ENCODE measurements around the gene MKI67.

The MKI67 gene

DNA sequence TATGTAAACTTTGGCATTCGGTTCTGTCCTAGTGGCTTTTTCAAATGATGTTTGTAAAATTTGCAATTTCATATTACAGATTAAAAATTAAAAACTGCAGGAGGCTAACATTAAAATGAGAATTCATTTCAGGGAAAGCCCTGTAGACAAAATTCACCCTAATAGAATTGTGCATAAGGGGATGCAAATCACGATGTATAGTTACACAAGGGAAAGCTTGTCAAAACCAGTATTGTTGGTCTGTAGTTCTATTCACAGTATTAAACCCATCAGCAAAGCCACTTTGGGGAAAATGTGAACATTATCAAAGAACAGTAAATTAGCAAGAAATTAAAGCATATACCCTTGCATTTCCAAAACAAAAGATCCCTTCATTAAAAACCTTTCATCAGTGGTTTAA is 39.9 kb upstream of the MKI67 start:
- H2BK12ac ChIP-seq (ENCODE audit: low read length): no peak overlapping the region
- H2BK5ac ChIP-seq (ENCODE audit: low read length): no peak overlapping the region
- H3K18ac ChIP-seq (ENCODE audit: low read length): no peak overlapping the region
- no peak overlapping the region for H3K27ac ChIP-seq (replicated peaks; ENCODE audit: low read length)
- no peak overlapping the region for H2BK15ac ChIP-seq (ENCODE audit: low read length)
- no peaks in the 10 kb centered on the region for H3K36me3 ChIP-seq (replicated peaks in 1 of 2; ENCODE audit: control insufficient read depth in 2 of 2, insufficient read depth in 2 of 2, low read length in 2 of 2)
- WGBS, 2 donors (ENCODE audit: extremely low coverage in 2 of 2, insufficient read length in 2 of 2, insufficient replicate concordance in 1 of 2): no CpG with 5 or more reads among the region's 2 CpGs
- H3K79me1 ChIP-seq (ENCODE audit: low read depth, low read length): no peaks in the 10 kb centered on the region
- H3K14ac ChIP-seq (ENCODE audit: low read length): no peak overlapping the region
- H3K27me3 ChIP-seq (ENCODE audit: control insufficient read depth in 3 of 3, insufficient read depth in 3 of 3, low read depth in 1 of 3, low read length in 3 of 3): peaks cover 0 to 14% (median 0%) of the 10 kb centered on the region in 3 experiments
- no peak overlapping the region for H4K91ac ChIP-seq (ENCODE audit: low read depth, low read length, poor library complexity)
- H3K4me3 ChIP-seq (ENCODE audit: low read length in 2 of 2): no peak overlapping the region
- H3K4ac ChIP-seq (ENCODE audit: low read length): no peak overlapping the region
- no peak overlapping the region for H2AK5ac ChIP-seq (ENCODE audit: low read depth, low read length)
- H3K9me3 ChIP-seq (replicated peaks in 1 of 2; ENCODE audit: control insufficient read depth in 2 of 2, insufficient read depth in 1 of 2, low read depth in 1 of 2, low read length in 2 of 2): peaks cover 0 to 2% of the 10 kb centered on the region in 2 donors
- H3K4me1 ChIP-seq (ENCODE audit: control insufficient read depth in 2 of 2, insufficient read depth in 1 of 2, low read depth in 1 of 2, low read length in 2 of 2): peaks cover 4 to 7% of the 10 kb centered on the region in 2 donors
- H3K23ac ChIP-seq (ENCODE audit: low read depth, low read length, poor library complexity): no peak overlapping the region
- no peak overlapping the region for H4K8ac ChIP-seq (ENCODE audit: low read depth, low read length)
- H2BK120ac ChIP-seq (ENCODE audit: low read depth, low read length): no peak overlapping the region
- H3K9ac ChIP-seq (ENCODE audit: low read depth, low read length, poor library complexity): no peak overlapping the region
- H2AFZ ChIP-seq (ENCODE audit: low read length): no peak overlapping the region
- no peak for DNase-seq (ENCODE audit: low spot score)
- H3K4me2 ChIP-seq (ENCODE audit: insufficient read depth, low read length, poor library complexity, severe bottlenecking): no peak overlapping the region

DNA sequence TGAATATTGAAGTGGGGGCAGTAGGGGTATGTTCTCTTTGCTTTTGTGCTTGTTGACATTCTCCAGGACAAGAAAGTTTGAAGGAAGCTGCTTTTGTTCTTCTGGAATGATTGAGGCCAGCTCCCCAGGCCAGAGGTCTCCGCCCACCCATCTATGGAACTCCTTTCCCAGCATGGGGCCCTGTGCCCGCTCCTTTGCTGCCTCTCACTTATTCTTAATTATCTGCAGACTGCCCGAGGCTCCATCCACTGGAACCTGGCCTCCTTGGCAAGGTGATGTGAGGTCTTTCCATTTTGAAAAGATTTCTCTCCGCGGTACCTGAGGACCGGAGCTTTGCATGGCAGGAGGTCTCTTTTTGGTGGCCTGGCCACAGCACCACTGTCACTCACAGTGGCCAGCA is 39.3 kb upstream of the MKI67 start:
- H3K4me2 ChIP-seq (ENCODE audit: insufficient read depth, low read length, poor library complexity, severe bottlenecking): no peak overlapping the region
- H3K14ac ChIP-seq (ENCODE audit: low read length): no peak overlapping the region
- H4K91ac ChIP-seq (ENCODE audit: low read depth, low read length, poor library complexity): no peak overlapping the region
- H3K23ac ChIP-seq (ENCODE audit: low read depth, low read length, poor library complexity): no peak overlapping the region
- no peak overlapping the region for H2BK120ac ChIP-seq (ENCODE audit: low read depth, low read length)
- H2BK15ac ChIP-seq (ENCODE audit: low read length): no peak overlapping the region
- H3K4ac ChIP-seq (ENCODE audit: low read length): no peak overlapping the region
- no CpG with 5 or more reads among the region's 6 CpGs for WGBS, 2 donors (ENCODE audit: extremely low coverage in 2 of 2, insufficient read length in 2 of 2, insufficient replicate concordance in 1 of 2)
- no peak overlapping the region for H2AK5ac ChIP-seq (ENCODE audit: low read depth, low read length)
- no peak overlapping the region for H2AFZ ChIP-seq (ENCODE audit: low read length)
- no peak for DNase-seq (ENCODE audit: low spot score)
- no peak overlapping the region for H3K4me3 ChIP-seq (ENCODE audit: low read length in 2 of 2)
- no peak overlapping the region for H2BK5ac ChIP-seq (ENCODE audit: low read length)
- H2BK12ac ChIP-seq (ENCODE audit: low read length): no peak overlapping the region
- no peak overlapping the region for H3K9ac ChIP-seq (ENCODE audit: low read depth, low read length, poor library complexity)
- peaks cover 0 to 2% of the 10 kb centered on the region in 2 donors for H3K9me3 ChIP-seq (replicated peaks in 1 of 2; ENCODE audit: control insufficient read depth in 2 of 2, insufficient read depth in 1 of 2, low read depth in 1 of 2, low read length in 2 of 2)
- peaks cover 0 to 14% (median 0%) of the 10 kb centered on the region in 3 experiments for H3K27me3 ChIP-seq (ENCODE audit: control insufficient read depth in 3 of 3, insufficient read depth in 3 of 3, low read depth in 1 of 3, low read length in 3 of 3)
- no peaks in the 10 kb centered on the region for H3K79me1 ChIP-seq (ENCODE audit: low read depth, low read length)
- no peak overlapping the region for H3K27ac ChIP-seq (replicated peaks; ENCODE audit: low read length)
- no peaks in the 10 kb centered on the region for H3K36me3 ChIP-seq (replicated peaks in 1 of 2; ENCODE audit: control insufficient read depth in 2 of 2, insufficient read depth in 2 of 2, low read length in 2 of 2)
- H3K4me1 ChIP-seq (ENCODE audit: control insufficient read depth in 2 of 2, insufficient read depth in 1 of 2, low read depth in 1 of 2, low read length in 2 of 2): peaks cover 4 to 7% of the 10 kb centered on the region in 2 donors
- peak overlapping the region; percentile 31 for H3K18ac ChIP-seq (ENCODE audit: low read length)
- H4K8ac ChIP-seq (ENCODE audit: low read depth, low read length): no peak overlapping the region

- Histone ChIP-seq H2AFZ (ENCODE audit: low read length) (no peak overlapping the region), H3K27me3 (ENCODE audit: control insufficient read depth in 3 of 3, insufficient read depth in 3 of 3, low read depth in 1 of 3, low read length in 3 of 3) (peaks cover 0 to 14% (median 0%) of the 10 kb centered on the region in 3 experiments), H4K8ac (ENCODE audit: low read depth, low read length) (no peak overlapping the region), H3K27ac (replicated peaks; ENCODE audit: low read length) (no peak overlapping the region), H3K79me1 (ENCODE audit: low read depth, low read length) (no peaks in the 10 kb centered on the region), H3K14ac (ENCODE audit: low read length) (no peak overlapping the region), H3K4me3 (ENCODE audit: low read length in 2 of 2) (no peak overlapping the region), H2BK120ac (ENCODE audit: low read depth, low read length) (no peak overlapping the region), H2BK12ac (ENCODE audit: low read length) (no peak overlapping the region), H3K23ac (ENCODE audit: low read depth, low read length, poor library complexity) (no peak overlapping the region), H2BK5ac (ENCODE audit: low read length) (no peak overlapping the region), H3K4ac (ENCODE audit: low read length) (no peak overlapping the region), H3K9me3 (replicated peaks in 1 of 2; ENCODE audit: control insufficient read depth in 2 of 2, insufficient read depth in 1 of 2, low read depth in 1 of 2, low read length in 2 of 2) (peaks cover 0 to 2% of the 10 kb centered on the region in 2 donors), H3K36me3 (replicated peaks in 1 of 2; ENCODE audit: control insufficient read depth in 2 of 2, insufficient read depth in 2 of 2, low read length in 2 of 2) (no peaks in the 10 kb centered on the region), H2AK5ac (ENCODE audit: low read depth, low read length) (no peak overlapping the region), H4K91ac (ENCODE audit: low read depth, low read length, poor library complexity) (no peak overlapping the region), H2BK15ac (ENCODE audit: low read length) (no peak overlapping the region), H3K18ac (ENCODE audit: low read length) (no peak overlapping the region), H3K4me1 (ENCODE audit: control insufficient read depth in 2 of 2, insufficient read depth in 1 of 2, low read depth in 1 of 2, low read length in 2 of 2) (peaks cover 4% of the 10 kb centered on the region in 2 donors), H3K9ac (ENCODE audit: low read depth, low read length, poor library complexity) (no peak overlapping the region), H3K4me2 (ENCODE audit: insufficient read depth, low read length, poor library complexity, severe bottlenecking) (no peak overlapping the region)
- DNase-seq (ENCODE audit: low spot score): no peak
- no CpG with 5 or more reads among the region's 5 CpGs for WGBS, 2 donors (ENCODE audit: extremely low coverage in 2 of 2, insufficient read length in 2 of 2, insufficient replicate concordance in 1 of 2)
Observed at GRCh38 chr10:128163701-128164100, 37.5 kb upstream of the MKI67 start.

GRCh38 chr10:128161031-128161430 is 34.8 kb upstream of the MKI67 start:
- H2BK15ac ChIP-seq (ENCODE audit: low read length): no peak overlapping the region

More at GRCh38 chr10:128161031-128161430, 34.8 kb upstream of the MKI67 start:
- Histone ChIP-seq H3K36me3 (replicated peaks in 1 of 2; ENCODE audit: control insufficient read depth in 2 of 2, insufficient read depth in 2 of 2, low read length in 2 of 2) (no peaks in the 10 kb centered on the region), H3K9me3 (replicated peaks in 1 of 2; ENCODE audit: control insufficient read depth in 2 of 2, insufficient read depth in 1 of 2, low read depth in 1 of 2, low read length in 2 of 2) (no peaks in the 10 kb centered on the region), H3K4me1 (ENCODE audit: control insufficient read depth in 2 of 2, insufficient read depth in 1 of 2, low read depth in 1 of 2, low read length in 2 of 2) (peaks cover 0 to 4% of the 10 kb centered on the region in 2 donors), H3K4me3 (ENCODE audit: low read length in 2 of 2) (no peak overlapping the region), H3K14ac (ENCODE audit: low read length) (no peak overlapping the region), H4K8ac (ENCODE audit: low read depth, low read length) (no peak overlapping the region), H2BK120ac (ENCODE audit: low read depth, low read length) (no peak overlapping the region), H3K4me2 (ENCODE audit: insufficient read depth, low read length, poor library complexity, severe bottlenecking) (no peak overlapping the region), H3K9ac (ENCODE audit: low read depth, low read length, poor library complexity) (no peak overlapping the region), H3K23ac (ENCODE audit: low read depth, low read length, poor library complexity) (no peak overlapping the region), H4K91ac (ENCODE audit: low read depth, low read length, poor library complexity) (no peak overlapping the region), H3K27ac (replicated peaks; ENCODE audit: low read length) (no peak overlapping the region), H2BK12ac (ENCODE audit: low read length) (no peak overlapping the region), H2AK5ac (ENCODE audit: low read depth, low read length) (no peak overlapping the region), H3K27me3 (ENCODE audit: control insufficient read depth in 3 of 3, insufficient read depth in 3 of 3, low read depth in 1 of 3, low read length in 3 of 3) (peaks cover 0 to 24% (median 0%) of the 10 kb centered on the region in 3 experiments), H2BK5ac (ENCODE audit: low read length) (no peak overlapping the region), H3K79me1 (ENCODE audit: low read depth, low read length) (no peaks in the 10 kb centered on the region), H3K4ac (ENCODE audit: low read length) (no peak overlapping the region), H3K18ac (ENCODE audit: low read length) (no peak overlapping the region), H2AFZ (ENCODE audit: low read length) (no peak overlapping the region)
- WGBS, 2 donors (ENCODE audit: extremely low coverage in 2 of 2, insufficient read length in 2 of 2, insufficient replicate concordance in 1 of 2): 100% methylated on average over 1 to 2 of the region's 7 CpGs
- no peak for DNase-seq (ENCODE audit: low spot score)
